Loucy (cell line): Measurements from ENCODE around the gene RPS23.

Experiments
- H2AFZ ChIP-seq: fragments of 200-600 bp; sonication (generic); 2 replicates; pipeline ENCODE4 v1.6.0; 2016; ENCODE audit warnings: antibody characterized with exemption, mild to moderate bottlenecking, low read length, moderate library complexity
- H3F3A ChIP-seq: fragments of 200-600 bp; 2 replicates; pipeline ENCODE4 v1.6.0; 2016; ENCODE audit warnings: antibody characterized with exemption, low read depth, mild to moderate bottlenecking
- H3K27me3 ChIP-seq: fragments of 200-600 bp; sonication (generic); 2 replicates; pipeline ENCODE4 v1.6.1; 2014; ENCODE audit warnings: low read length, mild to moderate bottlenecking; ENCODE audit not compliant: insufficient read depth, poor library complexity, severe bottlenecking
- H3K36me3 ChIP-seq: fragments of 200-600 bp; sonication (generic); 2 replicates; pipeline ENCODE4 v1.6.1; 2016; ENCODE audit warnings: low read length; ENCODE audit not compliant: insufficient read depth
- H3K4me1 ChIP-seq: fragments of 200-600 bp; sonication (generic); 2 replicates; pipeline ENCODE4 v1.5.1; 2014; ENCODE audit warnings: low read length, mild to moderate bottlenecking; ENCODE audit not compliant: insufficient read depth, poor library complexity, severe bottlenecking
- H3K4me2 ChIP-seq: fragments of 200-600 bp; sonication (generic); 2 replicates; pipeline ENCODE4 v1.6.0; 2014; ENCODE audit warnings: antibody characterized with exemption, low read length, low read depth, mild to moderate bottlenecking; ENCODE audit not compliant: poor library complexity, severe bottlenecking
- H3K4me3 ChIP-seq: fragments of 200-600 bp; sonication (generic); 2 replicates; pipeline ENCODE4 v1.5.1; 2014; ENCODE audit warnings: low read length, mild to moderate bottlenecking, mixed read lengths; ENCODE audit not compliant: poor library complexity, severe bottlenecking
- H3K79me2 ChIP-seq: fragments of 200-600 bp; sonication (generic); 2 replicates; pipeline ENCODE4 v1.6.1; 2014; ENCODE audit warnings: low read length; ENCODE audit not compliant: insufficient read depth
- H3K9ac ChIP-seq: fragments of 200-600 bp; sonication (generic); 2 replicates; pipeline ENCODE4 v1.6.0; 2014; ENCODE audit warnings: mild to moderate bottlenecking, low read depth, low read length, moderate library complexity; ENCODE audit not compliant: poor library complexity, severe bottlenecking
- H3K9me2 ChIP-seq: fragments of 200-600 bp; sonication (generic); replicated peaks from 2 replicates; pipeline ENCODE4 v1.6.1; 2016; ENCODE audit warnings: low read depth, low read length, mixed read lengths
- H3K9me3 ChIP-seq: fragments of 200-600 bp; sonication (generic); 2 replicates; pipeline ENCODE4 v1.6.1; 2014; ENCODE audit warnings: mild to moderate bottlenecking, antibody characterized with exemption, low read length, low read depth; ENCODE audit not compliant: insufficient read depth
- H4K20me1 ChIP-seq: fragments of 200-600 bp; sonication (generic); 2 replicates; pipeline ENCODE4 v1.6.0; 2014; ENCODE audit warnings: antibody characterized with exemption, low read length, mild to moderate bottlenecking; ENCODE audit not compliant: insufficient read depth, poor library complexity, severe bottlenecking
- EZH2phosphoT487 ChIP-seq: fragments of 200-600 bp; IDR thresholded peaks from 2 replicates; pipeline ENCODE4 v1.6.1; 2018; ENCODE audit warnings: antibody characterized with exemption, mild to moderate bottlenecking, moderate library complexity, borderline replicate concordance
- TF ChIP-seq, protein P1 (sequence below): fragments of 200-600 bp; sonication (generic); conservative IDR thresholded peaks from 2 replicates; pipeline ENCODE4 v1.5.1; 2014; ENCODE audit warnings: mild to moderate bottlenecking, antibody characterized with exemption, low read length

RPS23 gene

GRCh38 chr5:82255844-82256243 lies 22.3 kb downstream of the RPS23 start:
- TF ChIP-seq EZH2phosphoT487: no peak
- TF ChIP-seq, protein P1, sequence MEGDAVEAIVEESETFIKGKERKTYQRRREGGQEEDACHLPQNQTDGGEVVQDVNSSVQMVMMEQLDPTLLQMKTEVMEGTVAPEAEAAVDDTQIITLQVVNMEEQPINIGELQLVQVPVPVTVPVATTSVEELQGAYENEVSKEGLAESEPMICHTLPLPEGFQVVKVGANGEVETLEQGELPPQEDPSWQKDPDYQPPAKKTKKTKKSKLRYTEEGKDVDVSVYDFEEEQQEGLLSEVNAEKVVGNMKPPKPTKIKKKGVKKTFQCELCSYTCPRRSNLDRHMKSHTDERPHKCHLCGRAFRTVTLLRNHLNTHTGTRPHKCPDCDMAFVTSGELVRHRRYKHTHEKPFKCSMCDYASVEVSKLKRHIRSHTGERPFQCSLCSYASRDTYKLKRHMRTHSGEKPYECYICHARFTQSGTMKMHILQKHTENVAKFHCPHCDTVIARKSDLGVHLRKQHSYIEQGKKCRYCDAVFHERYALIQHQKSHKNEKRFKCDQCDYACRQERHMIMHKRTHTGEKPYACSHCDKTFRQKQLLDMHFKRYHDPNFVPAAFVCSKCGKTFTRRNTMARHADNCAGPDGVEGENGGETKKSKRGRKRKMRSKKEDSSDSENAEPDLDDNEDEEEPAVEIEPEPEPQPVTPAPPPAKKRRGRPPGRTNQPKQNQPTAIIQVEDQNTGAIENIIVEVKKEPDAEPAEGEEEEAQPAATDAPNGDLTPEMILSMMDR: no peak
- no peak overlapping the region for H3K9ac ChIP-seq
- no peaks in the 10 kb centered on the region for H3K4me1 ChIP-seq
- no peaks in the 10 kb centered on the region for H4K20me1 ChIP-seq
- H3K79me2 ChIP-seq: no peaks in the 10 kb centered on the region
- no peaks in the 10 kb centered on the region for H3K9me2 ChIP-seq
- H3F3A ChIP-seq: no peaks in the 10 kb centered on the region
- no peaks in the 10 kb centered on the region; the same call in 1 of the 2 replicates for H3K36me3 ChIP-seq
- no peaks in the 10 kb centered on the region for H3K27me3 ChIP-seq
- no peaks in the 10 kb centered on the region for H3K9me3 ChIP-seq
- no peak overlapping the region for H3K4me3 ChIP-seq
- H2AFZ ChIP-seq: no peak overlapping the region
- no peak overlapping the region for H3K4me2 ChIP-seq

GRCh38 chr5:82252744-82253143 lies 25.4 kb downstream of the RPS23 start:
- Histone ChIP-seq H3K36me3 (no peaks in the 10 kb centered on the region; the same call in 1 of the 2 replicates), H3K9ac (no peak overlapping the region), H3K27me3 (no peaks in the 10 kb centered on the region), H3K9me3 (peaks cover 6% of the 10 kb centered on the region), H3K4me1 (no peaks in the 10 kb centered on the region), H3K9me2 (no peaks in the 10 kb centered on the region), H3K4me2 (no peak overlapping the region), H3K4me3 (no peak overlapping the region), H3F3A (no peaks in the 10 kb centered on the region), H2AFZ (no peak overlapping the region), H4K20me1 (no peaks in the 10 kb centered on the region), H3K79me2 (no peaks in the 10 kb centered on the region)
- TF ChIP-seq, protein P1: no peak
- no peak for TF ChIP-seq EZH2phosphoT487

DNA sequence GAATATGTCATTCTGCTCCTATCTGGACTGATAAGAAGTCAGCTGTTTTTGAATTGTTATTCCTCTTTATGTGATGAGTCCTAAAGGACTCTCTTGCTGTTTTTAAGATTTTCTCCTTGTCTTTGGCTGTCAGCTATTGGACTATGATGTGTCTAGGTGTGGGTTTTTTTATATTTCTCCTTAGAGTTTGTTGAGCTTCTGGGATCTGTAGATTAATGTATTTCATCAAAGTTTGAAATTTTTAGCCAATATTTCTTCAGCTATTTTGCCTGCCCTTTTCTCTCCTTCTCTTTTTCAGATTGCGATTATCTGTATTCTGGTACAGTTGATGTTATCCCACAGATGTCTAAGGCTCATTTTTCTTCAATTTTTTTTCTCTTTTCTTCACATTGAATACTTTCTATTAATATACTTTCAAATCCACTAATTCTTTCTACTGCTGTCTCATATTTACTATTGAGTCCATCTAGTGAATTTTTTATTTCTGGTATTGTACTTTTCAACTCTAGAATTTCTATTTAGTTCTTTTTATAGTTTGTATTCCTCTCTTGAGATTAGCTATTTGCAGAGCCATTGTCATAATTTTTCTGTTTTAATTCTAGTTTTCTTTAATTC lies 31.1 kb downstream of the RPS23 start:
- no peak overlapping the region for H2AFZ ChIP-seq
- H3K9ac ChIP-seq: no peak overlapping the region
- H3K36me3 ChIP-seq: no peaks in the 10 kb centered on the region
- no peaks in the 10 kb centered on the region for H4K20me1 ChIP-seq
- H3K4me3 ChIP-seq: no peak overlapping the region
- H3K79me2 ChIP-seq: no peaks in the 10 kb centered on the region
- H3F3A ChIP-seq: no peaks in the 10 kb centered on the region
- no peak overlapping the region for H3K4me2 ChIP-seq
- no peaks in the 10 kb centered on the region for H3K27me3 ChIP-seq
- H3K9me2 ChIP-seq: no peaks in the 10 kb centered on the region
- TF ChIP-seq, protein P1: no peak
- no peak for TF ChIP-seq EZH2phosphoT487
- no peaks in the 10 kb centered on the region for H3K4me1 ChIP-seq
- peaks cover 18% of the 10 kb centered on the region for H3K9me3 ChIP-seq
